Endothelial cell of umbilical vein (primary cell): Measurements from ENCODE around the gene PCDHB14. TPM values are rescaled to one million over a fixed set of nuclear protein-coding genes. Genes with fewer than 3 reads are reported as not detected.
"Not testable (repeated sequence)": the region's sequence is repeated elsewhere in the genome, so short reads cannot be mapped to it uniquely, and the experiment has no call there.

Experiments
- BruUV-seq: library from RNA; stranded (reverse); fragments of 400-500 nt; replicated peaks from 2 replicates; lab custom pipeline; 2021; lab: Mats Ljungman, UMichigan
- CTCF ChIA-PET: fragments of 300-600, 350-600 bp; sonication (Branson Sonifier 250); formaldehyde crosslinking; loops from one replicate; lab custom pipeline; 2021; ENCODE audit warnings: antibody characterized with exemption, inconsistent platforms; lab: Charles Lee
- POLR2A ChIA-PET: fragments of 300-600, 350-600 bp; sonication (Branson Sonifier 250); formaldehyde crosslinking; loops from one replicate; lab custom pipeline; 2021; ENCODE audit warnings: antibody characterized with exemption, inconsistent platforms; lab: Charles Lee
- DNase-seq: peaks from one replicate; pipeline ENCODE4 v3.0.0-alpha.2; 2011; ENCODE audit warnings: low read depth, low spot score
- FAIRE-seq: peaks from 2 replicates; lab custom pipeline; 2011; peaks lifted over from hg19 to GRCh38; lab: Jason Lieb, UNC
- H2AFZ ChIP-seq: 2 replicates; pipeline ENCODE4 v1.6.0; 2012; ENCODE audit warnings: low read depth, low read length, control low read depth, inconsistent platforms
- H3K27ac ChIP-seq: 2 replicates; pipeline ENCODE4 v1.5.1; 2011; ENCODE audit warnings: low read depth, mild to moderate bottlenecking, control low read depth, low read length, moderate library complexity; ENCODE audit not compliant: insufficient read depth
- H3K27me3 ChIP-seq, 2 experiments: 2 replicates each; pipeline versions ENCODE4 v1.6.0 to v1.6.1; 2011; ENCODE audit warnings: low read length in 2 of 2, mixed read lengths in 1 of 2; ENCODE audit not compliant: control insufficient read depth in 2 of 2, insufficient read depth in 2 of 2
- H3K36me3 ChIP-seq, 2 experiments: 2 replicates in 1 of 2; 3 replicates in 1 of 2; pipeline ENCODE4 v1.5.1; 2011; ENCODE audit warnings: low read length in 2 of 2, mild to moderate bottlenecking in 1 of 2, moderate library complexity in 1 of 2; ENCODE audit not compliant: control insufficient read depth in 2 of 2, insufficient read depth in 2 of 2; ENCODE audit errors: extremely low read depth in 1 of 2
- H3K4me1 ChIP-seq: 3 replicates; pipeline ENCODE4 v1.5.1; 2011; ENCODE audit warnings: mild to moderate bottlenecking, low read length; ENCODE audit not compliant: control insufficient read depth, insufficient read depth; ENCODE audit errors: extremely low read depth
- H3K4me2 ChIP-seq: 2 replicates; pipeline ENCODE4 v1.6.1; 2011; ENCODE audit warnings: low read length, control low read depth, mixed read lengths; ENCODE audit not compliant: insufficient read depth
- H3K4me3 ChIP-seq, 3 experiments: fragments of 200-600 bp in 1 of 3; sonication (generic), shearing (Covaris generic) in 1 of 3; replicated peaks in 1 of 3; 2 replicates each; pipeline ENCODE4 v1.5.1; 2011 to 2016; ENCODE audit warnings: control low read depth in 3 of 3, low read length in 3 of 3, mild to moderate bottlenecking in 2 of 3, inconsistent platforms in 1 of 3, low read depth in 1 of 3, moderate library complexity in 1 of 3; ENCODE audit not compliant: insufficient read depth in 1 of 3
- H3K79me2 ChIP-seq: 2 replicates; pipeline ENCODE4 v1.6.0; 2012; ENCODE audit warnings: low read length, inconsistent platforms; ENCODE audit not compliant: control insufficient read depth, insufficient read depth
- H3K9ac ChIP-seq: replicated peaks from 2 replicates; pipeline ENCODE3; 2011; ENCODE audit warnings: low read length, control low read depth; ENCODE audit not compliant: insufficient read depth; ENCODE audit errors: extremely low read depth
- H3K9me1 ChIP-seq: replicated peaks from 3 replicates; pipeline ENCODE4 v1.6.0; 2011; ENCODE audit warnings: mild to moderate bottlenecking, low read length; ENCODE audit not compliant: control insufficient read depth, insufficient read depth; ENCODE audit errors: extremely low read depth
- H3K9me3 ChIP-seq: replicated peaks from 2 replicates; pipeline ENCODE4 v1.5.1; 2012; ENCODE audit warnings: low read length, inconsistent platforms; ENCODE audit not compliant: control insufficient read depth, insufficient read depth
- H4K20me1 ChIP-seq: replicated peaks from 2 replicates; pipeline ENCODE3; 2011; ENCODE audit warnings: mild to moderate bottlenecking, low read length; ENCODE audit not compliant: control insufficient read depth, insufficient read depth; ENCODE audit errors: extremely low read depth
- CTCF ChIP-seq, 2 donors: IDR thresholded peaks; 1 replicate in 1 of 2; 2 replicates in 1 of 2; pipeline ENCODE4 v1.5.1; 2011; ENCODE audit warnings: low read length in 2 of 2, mild to moderate bottlenecking in 2 of 2, moderate library complexity in 2 of 2, control low read depth in 1 of 2, inconsistent platforms in 1 of 2, low read depth in 1 of 2; ENCODE audit not compliant: insufficient read depth in 1 of 2; ENCODE audit errors: extremely low read depth in 1 of 2
- GATA2 ChIP-seq: IDR thresholded peaks from 2 replicates; pipeline ENCODE4 v1.7.0; 2011; ENCODE audit warnings: low read depth, mild to moderate bottlenecking, moderate library complexity, mixed read lengths, low read length; ENCODE audit not compliant: insufficient read length, insufficient read depth
- dilution Hi-C: fragments of 300-500 bp; cut with MboI; formaldehyde crosslinking; loops from one replicate; pipeline ENCODE4 v1.15.0; 2019; ENCODE audit warnings: low sequenced_read_pairs; ENCODE audit not compliant: extremely low pct_ligation_motif_present
- intact Hi-C: fragments of 100-400 bp; cut with micrococcal nuclease; formaldehyde crosslinking; loops from one replicate; pipeline ENCODE4 v1.10.0; 2022
- polyA plus RNA-seq, 4 experiments: library from polyadenylated mRNA; depleted of rRNA in 3 of 4; stranded (reverse) in 3 of 4; unstranded in 1 of 4; fragments of >200 nt; gene quantifications; 2 replicates each; pipeline versions ENCODE4 v1.2.1 to v1.2.3, GENCODE V29; 2011 to 2012; ENCODE audit warnings: missing spikeins in 1 of 4
- total RNA-seq: library from RNA; stranded (reverse); gene quantifications from 2 replicates; pipeline ENCODE4 v1.2.3, GENCODE V29; 2021

PCDHB14 gene
- total and polyA plus RNA-seq, 2 donors (not counting 3 experiments of a cell fraction or from before 2014, with no cell fraction given) = 0.72 to 1.0 TPM

- H2AFZ ChIP-seq, POLR2A ChIA-PET, dilution Hi-C loops, H3K4me2 ChIP-seq, H3K9me1 ChIP-seq, BruUV-seq, H4K20me1 ChIP-seq, H3K27ac ChIP-seq, H3K4me1 ChIP-seq, H3K79me2 ChIP-seq, DNase-seq, H3K9ac ChIP-seq, intact Hi-C loops, H3K27me3 ChIP-seq, H3K4me3 ChIP-seq, H3K36me3 ChIP-seq, CTCF ChIA-PET, FAIRE-seq, H3K9me3 ChIP-seq: not testable (repeated sequence)
Observed at GRCh38 chr5:141184117-141184855, 38.9 kb upstream of the PCDHB14 start.

DNA sequence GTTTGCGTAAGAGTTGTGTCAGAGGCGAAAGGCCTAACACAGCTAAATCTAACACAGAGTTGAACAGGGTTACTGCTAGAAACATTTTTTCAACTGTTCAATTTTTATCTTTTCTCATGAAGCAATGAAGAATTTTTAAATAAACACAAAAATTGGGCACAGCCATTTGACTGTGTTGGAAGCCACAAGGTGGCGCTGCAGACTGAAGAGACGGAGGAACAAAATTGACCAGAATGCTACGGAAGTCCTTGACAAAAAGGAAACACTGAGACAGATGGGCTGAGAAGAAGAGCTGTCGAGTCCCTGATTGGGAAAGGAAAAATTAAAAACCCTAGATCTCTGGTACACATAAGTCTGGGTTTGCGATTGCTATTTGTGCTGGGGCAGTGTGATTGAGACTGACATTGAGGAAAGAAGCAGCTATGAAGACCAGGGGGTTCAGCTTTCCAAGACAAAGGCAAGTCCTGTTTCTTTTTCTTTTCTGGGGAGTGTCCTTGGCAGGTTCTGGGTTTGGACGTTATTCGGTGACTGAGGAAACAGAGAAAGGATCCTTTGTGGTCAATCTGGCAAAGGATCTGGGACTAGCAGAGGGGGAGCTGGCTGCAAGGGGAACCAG, 36.1 kb upstream of the PCDHB14 start, which contains the start of gene PCDHB9:
TSS of gene PCDHB9 (plus strand) at position 265 of the 616 bp plus-strand sequence. CDS start at position 423, 158 bp downstream.
- Histone ChIP-seq H3K9me3 (no peaks in the 10 kb centered on the region), H3K4me3 (no peak within 1 kb of the TSS), H3K4me2 (no peak within 1 kb of the TSS), H3K79me2 (no peaks in the 10 kb centered on the region), H3K4me1 (no peaks in the 10 kb centered on the region), H3K27me3 (no peaks in the 10 kb centered on the region), H2AFZ (no peak within 1 kb of the TSS), H3K27ac (no peak within 1 kb of the TSS), H4K20me1 (no peaks in the 10 kb centered on the region), H3K9me1 (no peaks in the 10 kb centered on the region), H3K9ac (no peak within 1 kb of the TSS), H3K36me3 (no peaks in the 10 kb centered on the region)
- no peak for TF ChIP-seq GATA2
- TF ChIP-seq CTCF (IDR thresholded peaks at IDR 0.05; ENCODE audit: extremely low read depth in 1 of 2, insufficient read depth in 1 of 2, low read depth in 1 of 2, low read length in 2 of 2) = peak; percentile 23 to 50
- DNase-seq (peak; percentile 3), FAIRE-seq (peak; percentile 26)
- intact Hi-C loops = no loop called here
- dilution Hi-C loops = no loop called here
- ChIA-PET POLR2A (no interaction called here), CTCF (interaction anchor here (0.8 to 1.1 kb wide), 5 partner anchors 10 to 380 kb away, joined by 3 to 6 read pairs (median 3); partner anchors contain the start of genes PCDHB8 and PCDHGA3)
- no TSS peak for BruUV-seq

- CTCF ChIA-PET, intact Hi-C loops, H3K9ac ChIP-seq: not testable (repeated sequence)
Observed at GRCh38 chr5:141188682-141189081, 34.5 kb upstream of the PCDHB14 start.

More at GRCh38 chr5:141188682-141189081, 34.5 kb upstream of the PCDHB14 start:
- POLR2A ChIA-PET, H3K79me2 ChIP-seq, H2AFZ ChIP-seq, BruUV-seq, H3K9me3 ChIP-seq, DNase-seq, FAIRE-seq, H3K4me1 ChIP-seq, dilution Hi-C loops, H3K27me3 ChIP-seq, H3K27ac ChIP-seq, H3K4me3 ChIP-seq, H3K36me3 ChIP-seq, H3K9me1 ChIP-seq, H4K20me1 ChIP-seq, H3K4me2 ChIP-seq: not testable (repeated sequence)
